ENCODE results near the gene TTLL10.
A peak's percentile ranks its signal among the peaks of the same experiment; 100 is the strongest.
"Not testable (repeated sequence)": the region's sequence is repeated elsewhere in the genome, so short reads cannot be mapped to it uniquely, and the experiment has no call there.

The TTLL10 gene

DNA sequence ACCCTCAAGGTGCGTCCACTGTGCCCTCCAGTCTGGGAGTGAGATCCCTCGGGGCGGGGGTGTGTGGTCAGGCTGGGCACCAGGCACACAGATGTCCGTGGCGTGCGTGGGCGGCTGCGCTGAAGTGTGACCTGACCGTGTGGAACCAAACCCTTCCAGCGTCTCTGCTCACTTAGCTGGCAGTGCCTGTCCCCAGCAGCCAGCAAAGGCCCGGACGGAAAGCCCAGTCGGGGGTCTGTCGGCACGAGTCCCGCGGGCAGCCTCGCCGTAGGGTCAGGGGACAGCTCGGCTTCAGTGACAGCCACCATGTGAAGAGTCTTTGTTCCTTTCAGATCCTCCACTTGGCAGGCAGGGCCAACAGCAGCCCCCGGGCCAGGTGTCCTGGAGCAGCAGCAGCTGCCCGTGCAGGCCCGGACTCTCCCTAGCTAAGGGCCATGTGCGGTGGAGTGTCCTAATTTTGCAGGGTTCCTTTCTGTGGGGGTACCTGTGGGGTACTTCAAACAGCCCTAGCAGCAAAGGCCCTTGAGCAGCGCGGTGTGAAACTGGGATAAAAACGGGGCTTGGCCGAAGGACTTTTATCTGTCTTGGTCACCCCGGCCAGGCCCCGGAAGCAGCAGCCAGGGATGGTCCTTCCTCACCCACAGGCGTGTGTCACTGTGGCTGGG is 11.6 kb downstream of the TTLL10 start:
- DNase-seq (ENCODE audit: low read depth, low spot score), result no peak

DNA sequence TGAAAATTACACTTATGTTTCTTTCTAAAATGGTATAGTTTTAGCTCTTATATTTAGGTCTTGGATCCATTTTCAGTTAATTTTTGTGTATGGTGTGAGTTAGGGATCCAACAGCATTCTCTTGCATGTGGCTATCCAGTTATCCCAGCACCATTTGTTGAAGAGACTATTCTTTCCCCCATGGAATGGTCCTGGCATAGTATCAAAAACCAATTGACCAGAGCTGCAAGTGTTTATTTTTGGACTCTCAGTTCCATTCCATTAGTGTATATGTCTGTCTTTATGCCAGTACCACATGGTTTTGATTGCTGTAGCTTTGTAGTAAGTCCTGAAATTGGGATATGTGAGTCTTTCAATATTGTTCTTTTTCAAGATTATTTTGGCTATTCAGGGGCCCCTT is 14.3 kb downstream of the TTLL10 start:
- DNase-seq (ENCODE audit: low read depth, low spot score), result no peak

DNA sequence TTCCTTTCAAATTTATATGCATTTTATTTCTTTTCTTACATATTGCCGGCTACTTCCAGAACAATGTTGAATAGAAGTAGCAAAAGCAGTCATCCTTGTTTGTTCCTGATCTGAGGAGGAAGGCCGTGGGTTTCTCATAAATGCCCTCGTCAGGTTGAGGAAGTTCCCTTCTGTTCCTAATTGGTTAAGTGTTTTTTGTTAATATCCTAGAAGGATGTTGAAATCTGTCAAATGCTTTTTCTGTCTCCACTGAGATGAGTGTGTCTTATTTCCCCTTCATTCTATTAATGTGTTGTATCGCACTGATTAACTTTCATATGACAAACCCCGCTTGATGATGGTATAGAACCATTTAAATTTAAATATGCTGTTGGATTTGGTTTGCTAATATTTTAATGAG is 15.4 kb downstream of the TTLL10 start:
- no peak for DNase-seq (ENCODE audit: low read depth, low spot score)

DNA sequence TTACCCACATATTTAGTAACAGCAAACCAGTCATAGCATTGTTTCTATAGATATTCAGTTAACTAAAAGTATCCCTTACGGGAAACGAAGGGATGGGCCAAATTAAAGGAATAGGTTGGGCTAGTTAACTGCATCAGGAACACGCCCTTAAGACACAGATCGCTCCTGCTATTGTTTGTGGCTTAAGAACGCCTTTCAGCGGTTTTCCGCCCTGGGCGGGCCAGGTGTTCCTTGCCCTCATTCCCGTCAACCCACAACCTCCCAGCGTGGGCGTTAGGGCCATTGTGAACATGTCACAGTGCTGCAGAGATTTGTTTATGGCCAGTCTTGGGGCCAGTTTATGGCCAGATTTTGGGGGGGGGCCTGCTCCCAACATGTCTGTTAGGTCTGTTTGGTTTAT is 18.1 kb downstream of the TTLL10 start:
- no peak for DNase-seq (ENCODE audit: low read depth, low spot score)

DNA sequence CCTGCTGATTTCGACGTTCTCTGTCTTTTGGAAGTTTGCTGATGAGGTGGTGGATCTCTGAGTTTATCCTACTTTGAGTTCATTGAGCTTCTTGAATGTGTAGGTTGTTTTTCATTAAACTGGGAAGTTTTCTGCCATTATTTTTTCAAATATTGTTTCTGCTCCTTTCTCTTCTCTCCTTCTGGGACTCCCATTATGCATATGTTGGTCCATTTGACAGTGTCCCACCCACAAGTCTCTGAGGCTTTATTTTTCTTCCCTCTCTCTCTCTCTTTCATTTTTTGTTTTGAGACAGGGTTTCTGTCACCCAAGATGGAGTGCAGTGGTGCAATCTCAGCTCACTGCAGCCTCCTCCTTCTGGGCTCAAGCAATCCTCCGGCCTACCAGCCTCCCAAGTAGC is 21.0 kb downstream of the TTLL10 start:
- DNase-seq (ENCODE audit: low read depth, low spot score), result no peak

DNA sequence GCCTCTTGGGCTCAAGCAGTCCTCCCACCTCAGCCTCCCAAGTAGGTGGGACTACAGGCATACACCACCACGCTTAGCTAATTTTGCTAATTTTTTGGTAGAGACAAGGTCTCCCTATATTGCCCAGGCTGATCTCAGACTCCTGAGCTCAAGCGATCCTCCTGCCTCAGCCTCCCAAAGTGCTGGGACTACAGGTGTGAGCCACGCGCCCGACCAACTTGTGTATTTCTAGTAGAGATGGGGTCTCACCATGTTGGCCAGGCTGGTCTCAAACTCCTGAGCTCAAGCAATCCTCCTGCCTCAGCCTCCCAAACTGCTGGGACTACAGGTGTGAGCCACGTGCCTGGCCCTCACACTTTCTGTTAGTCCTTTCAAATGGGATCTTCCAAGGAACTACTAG is 22.0 kb downstream of the TTLL10 start:
- not testable (repeated sequence) for DNase-seq (ENCODE audit: low read depth, low spot score)

DNA sequence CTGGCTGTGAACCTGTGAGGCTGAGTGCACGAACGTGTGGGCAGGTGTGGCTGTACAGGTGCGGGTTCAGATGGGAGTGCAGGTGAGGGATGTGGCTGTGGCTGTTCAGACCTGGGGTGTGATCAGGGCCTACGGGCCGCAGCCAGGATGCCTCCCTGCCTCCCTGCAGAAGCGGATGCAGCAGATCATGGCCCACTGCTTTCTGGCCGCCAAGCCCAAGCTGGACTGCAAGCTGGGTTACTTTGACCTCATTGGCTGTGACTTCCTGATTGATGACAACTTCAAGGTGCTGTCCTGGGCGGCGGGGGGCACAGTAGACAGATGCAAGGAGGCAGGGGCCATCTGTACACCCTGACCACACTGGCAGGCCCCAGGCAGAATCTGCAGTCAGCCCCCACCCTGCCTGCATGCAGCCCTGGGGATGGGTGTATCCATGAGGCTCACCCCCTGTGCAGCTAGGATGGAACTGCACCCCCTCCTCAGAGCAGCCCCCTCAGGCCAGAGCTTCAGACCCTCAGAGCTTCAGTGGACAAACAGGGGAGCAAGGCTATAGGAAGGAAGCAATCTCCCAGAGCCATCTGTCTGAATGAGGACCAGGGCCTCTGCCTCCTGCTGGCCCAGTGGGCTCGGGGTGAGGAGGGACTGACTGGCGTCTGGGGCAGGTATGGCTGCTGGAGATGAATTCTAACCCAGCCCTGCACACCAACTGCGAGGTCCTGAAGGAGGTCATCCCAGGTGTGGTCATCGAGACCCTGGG is 22.9 kb downstream of the TTLL10 start:
- DNase-seq (ENCODE audit: low read depth, low spot score), result no peak

DNA sequence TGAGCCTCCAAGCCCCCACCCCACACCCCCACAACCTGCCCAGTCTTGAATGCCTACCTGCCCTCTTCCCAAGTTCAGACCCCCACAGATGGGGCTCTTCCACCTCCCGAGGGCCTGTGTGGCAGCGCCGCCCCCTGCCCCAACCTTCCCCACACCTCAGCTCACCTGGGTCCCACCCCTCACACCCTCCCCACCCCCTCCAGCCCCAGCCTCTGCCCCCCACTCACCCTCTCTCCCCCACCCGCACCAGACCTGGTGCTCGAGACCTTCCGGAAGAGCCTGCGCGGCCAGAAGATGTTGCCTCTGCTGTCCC is 23.5 kb downstream of the TTLL10 start:
- DNase-seq (ENCODE audit: low read depth, low spot score), result no peak

DNA sequence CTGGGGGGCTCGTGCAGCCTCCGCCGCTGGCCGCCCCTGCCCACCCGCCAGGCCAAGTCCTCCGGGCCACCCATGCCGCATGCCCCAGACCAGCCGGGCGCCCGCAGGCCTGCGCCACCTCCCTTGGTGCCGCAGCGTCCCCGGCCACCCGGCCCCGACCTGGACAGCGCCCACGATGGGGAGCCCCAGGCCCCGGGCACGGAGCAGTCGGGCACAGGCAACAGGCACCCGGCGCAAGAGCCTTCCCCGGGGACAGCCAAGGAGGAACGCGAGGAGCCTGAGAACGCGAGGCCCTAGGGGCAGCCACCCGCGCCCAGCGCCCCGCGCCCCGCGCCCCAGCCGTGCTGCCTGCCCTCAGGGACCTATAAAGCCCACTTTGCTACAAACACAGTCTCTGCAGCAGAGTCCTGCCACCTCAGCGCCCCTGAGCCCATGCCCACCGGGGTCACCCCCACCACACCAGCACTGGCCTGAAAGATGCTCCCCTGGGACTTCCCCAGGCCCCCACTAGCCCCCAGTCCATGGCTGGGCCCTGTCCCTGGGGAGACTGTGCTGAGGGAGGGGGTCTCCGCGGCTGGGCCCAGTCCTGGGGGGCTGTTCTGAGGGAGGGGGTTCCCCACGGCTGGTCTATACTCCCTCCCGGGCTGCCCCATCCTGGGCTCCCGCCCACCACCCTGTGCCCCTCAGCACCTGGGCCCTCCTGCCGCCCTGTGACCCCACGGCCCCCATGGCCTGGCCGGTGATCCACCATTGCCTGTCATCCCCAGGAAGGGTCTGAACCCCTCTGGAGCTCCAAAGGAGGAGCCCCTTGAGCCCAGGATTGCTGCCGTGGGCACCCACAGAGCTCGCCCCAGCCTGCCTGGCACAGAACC is 24.1 kb downstream of the TTLL10 start:
- DNase-seq (ENCODE audit: low read depth, low spot score), result no peak

DNA sequence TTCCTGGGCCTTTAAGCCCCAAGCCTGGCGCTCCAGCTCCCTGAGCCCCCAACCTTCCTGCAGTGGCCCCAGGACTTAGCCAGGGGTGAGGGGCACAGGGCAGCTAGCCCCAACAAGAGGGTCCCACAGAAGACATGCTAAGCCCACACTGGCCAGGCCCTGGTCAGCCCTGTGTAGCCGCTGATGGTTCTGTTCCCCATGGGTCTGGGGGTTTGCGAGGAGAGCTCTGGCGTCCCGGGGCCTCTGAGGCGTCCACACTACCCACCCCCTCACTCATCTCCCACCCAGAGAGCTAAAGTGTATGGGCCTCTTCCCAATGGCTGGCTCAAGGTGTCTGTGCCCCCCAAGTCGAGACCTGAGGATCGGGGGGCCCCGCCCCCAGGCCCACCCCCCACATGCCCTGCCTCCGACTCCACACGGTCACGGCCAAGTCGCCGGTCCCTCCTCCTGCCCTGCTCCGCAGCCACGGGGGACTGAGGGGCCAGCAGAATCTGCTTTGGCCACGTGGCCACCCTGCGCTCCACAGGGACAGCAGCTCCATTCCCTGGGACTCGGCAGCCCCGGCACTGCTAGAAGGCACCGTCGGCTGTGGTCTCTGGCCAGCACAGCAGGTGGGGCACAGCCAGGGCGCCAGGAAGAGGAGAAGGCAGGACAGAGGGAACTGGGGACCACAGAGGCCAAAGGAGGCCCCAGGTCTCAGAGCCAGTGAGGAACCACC is 24.9 kb downstream of the TTLL10 start:
- no peak for DNase-seq (ENCODE audit: low read depth, low spot score)

DNA sequence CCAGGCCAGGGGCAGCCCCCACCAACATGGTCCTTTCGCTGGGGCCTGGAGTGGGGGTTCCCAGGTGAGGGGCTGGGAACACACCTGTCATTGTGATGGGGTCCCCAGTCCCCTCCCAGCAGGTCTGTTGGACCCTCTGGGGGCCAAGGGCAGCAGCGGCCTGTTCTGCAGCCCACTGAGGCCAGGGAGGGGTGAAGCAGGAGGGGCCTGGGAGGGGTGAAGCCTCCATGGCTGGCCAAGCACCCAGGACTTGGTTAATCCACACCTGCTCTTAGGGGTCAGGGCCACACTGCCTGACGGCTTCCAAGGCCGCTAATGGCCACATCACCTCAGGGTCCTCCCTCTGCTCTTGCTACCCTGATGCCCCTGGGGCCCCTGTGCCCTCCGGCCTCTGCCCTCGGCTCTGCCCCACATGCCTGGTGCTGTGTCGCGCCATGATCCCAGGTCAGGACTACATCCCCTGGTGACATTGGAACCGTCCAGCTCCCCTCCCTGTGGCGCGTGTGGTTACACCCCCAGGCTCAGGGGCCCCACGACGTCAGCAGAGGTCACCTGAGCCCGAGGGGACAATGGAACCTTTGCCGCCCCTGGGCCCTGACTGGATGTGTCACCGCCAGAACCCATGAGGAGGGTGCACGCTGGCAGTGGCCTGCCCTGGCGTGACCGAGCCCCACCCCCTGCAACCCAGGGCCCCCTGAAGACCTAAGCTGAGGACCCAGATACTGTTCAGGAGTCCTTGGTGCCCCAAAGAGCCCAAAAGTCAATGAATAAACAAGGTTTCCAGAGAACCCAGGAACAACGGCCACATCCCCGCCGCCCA is 25.7 kb downstream of the TTLL10 start:
- DNase-seq (ENCODE audit: low read depth, low spot score), result no peak

DNA sequence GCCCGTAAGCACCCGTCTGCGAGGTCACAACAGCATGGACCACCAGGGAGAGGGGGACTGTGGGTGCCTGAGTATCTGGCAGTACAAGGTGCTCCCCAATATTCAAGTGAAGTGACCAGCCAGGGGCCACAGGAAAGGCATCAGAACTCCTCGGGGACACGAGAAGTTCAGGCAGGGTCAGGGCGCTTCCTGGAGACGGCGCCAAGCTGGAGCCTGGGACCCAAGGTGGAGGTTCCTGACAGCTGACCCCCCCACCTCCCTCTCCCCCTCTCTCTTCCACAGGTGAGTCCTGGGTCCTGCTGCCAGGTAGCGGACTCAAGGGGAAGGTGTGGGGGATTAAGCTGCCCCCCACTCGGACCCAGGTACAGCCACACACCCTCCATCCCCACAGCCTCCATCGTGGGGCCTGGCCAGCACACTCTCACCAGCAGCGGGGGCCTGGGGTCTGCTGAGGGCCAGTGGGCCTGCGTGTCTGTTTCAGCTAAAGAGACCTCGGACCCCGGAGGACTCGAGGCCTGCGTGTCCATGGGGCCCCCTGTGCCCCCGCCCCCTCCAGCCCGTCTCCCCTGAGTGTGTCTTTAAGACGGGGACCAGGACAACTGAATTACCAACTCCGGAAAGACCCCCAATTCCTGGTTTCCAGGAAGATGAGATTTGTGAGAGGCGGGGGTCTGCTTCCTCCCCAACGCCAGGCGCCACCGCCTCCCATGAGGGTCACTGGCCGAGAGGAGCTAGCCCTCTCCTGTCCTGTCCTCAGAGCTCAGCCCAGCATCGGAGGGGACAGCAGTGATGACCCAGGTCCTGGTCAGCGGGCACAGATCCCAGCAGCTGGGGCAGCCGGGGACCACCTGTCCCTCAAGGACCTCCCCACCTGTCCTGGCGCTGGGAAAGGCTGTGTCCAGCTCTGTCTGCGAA is 26.5 kb downstream of the TTLL10 start:
- no peak for DNase-seq (ENCODE audit: low read depth, low spot score)

DNA sequence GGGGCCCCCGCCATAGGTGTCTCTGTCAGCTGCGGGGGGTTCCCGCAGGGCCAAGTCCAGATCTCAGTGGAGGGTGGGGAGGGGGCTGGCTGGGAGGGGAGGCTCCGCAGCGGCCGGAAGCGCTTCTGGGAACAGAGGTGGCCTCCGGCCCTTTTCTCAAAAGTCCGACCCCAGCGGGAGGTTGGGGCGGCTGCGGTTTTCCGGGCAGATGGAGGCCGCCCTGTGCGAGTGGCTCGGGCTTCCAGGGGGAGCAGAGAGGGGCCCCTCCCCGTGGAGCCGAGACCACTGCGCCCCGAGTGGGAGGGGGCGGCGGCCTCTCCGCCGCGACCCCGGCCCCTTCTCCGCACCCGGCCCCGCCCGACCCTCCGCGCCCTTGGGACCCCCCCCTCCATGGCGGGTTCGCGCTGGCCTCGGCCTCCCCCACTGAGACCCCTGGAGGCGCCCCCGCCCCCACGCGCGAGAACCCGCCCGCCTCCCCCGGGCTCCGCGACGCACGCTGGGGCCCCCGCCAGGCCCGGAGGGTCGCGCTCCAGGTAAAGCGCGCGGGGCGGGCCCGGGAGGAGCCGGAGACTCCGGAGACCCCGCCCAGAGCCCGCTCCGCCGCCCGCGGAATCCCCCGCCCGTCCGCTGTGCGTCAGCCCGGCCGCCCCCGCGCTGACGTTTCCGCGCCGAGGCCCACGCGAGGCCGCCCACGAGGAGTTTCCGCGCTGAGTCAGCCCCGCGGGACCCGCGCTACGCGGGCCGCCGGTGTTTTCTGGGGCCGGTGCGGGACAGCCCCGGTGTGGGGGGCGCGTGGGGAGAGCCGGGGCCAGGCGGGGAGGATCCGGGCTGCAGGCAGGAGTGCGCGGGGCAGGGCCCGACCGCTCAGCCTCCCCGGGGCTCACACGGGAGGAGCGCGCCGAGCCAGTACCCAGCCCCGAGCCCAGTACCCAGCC is 27.5 kb downstream of the TTLL10 start:
- peak; percentile 81 for DNase-seq (ENCODE audit: low read depth, low spot score)

DNA sequence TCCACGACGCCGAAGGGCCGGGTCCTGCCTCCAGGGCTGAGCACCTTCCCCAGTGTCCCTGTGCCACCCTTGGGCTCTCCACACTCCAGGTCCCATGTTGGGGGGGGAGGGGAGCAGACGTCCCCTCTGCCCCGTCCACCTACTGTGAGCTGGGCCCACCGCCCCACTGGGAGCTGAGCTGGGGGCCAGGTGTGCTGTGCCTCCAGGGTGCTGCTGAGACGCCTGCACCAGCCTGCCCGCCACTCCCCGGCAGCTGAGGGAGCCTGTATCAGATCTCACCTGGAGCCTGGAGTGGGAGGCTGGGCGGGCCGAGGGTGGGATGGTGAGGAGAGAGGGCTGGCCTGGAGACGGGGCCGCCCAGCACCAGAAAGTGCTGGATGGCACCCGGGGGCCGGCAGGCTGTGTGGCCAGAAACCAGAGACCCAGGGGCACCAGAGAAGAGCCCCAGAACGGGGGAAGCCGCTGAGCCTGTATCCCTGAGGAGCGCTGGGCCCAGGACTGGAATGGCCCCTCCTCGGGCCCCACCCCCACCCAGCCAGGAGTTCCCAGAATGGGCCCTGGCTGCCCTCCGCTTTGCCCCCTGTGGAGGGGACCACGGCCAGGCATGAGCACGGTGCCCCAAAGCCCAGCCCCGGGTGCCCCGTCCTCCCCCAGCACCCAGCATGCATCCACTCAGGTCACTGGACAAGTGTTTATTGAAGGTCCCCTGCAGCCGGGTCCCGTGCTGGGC is 29.3 kb downstream of the TTLL10 start:
- DNase-seq (ENCODE audit: low read depth, low spot score), result no peak

DNA sequence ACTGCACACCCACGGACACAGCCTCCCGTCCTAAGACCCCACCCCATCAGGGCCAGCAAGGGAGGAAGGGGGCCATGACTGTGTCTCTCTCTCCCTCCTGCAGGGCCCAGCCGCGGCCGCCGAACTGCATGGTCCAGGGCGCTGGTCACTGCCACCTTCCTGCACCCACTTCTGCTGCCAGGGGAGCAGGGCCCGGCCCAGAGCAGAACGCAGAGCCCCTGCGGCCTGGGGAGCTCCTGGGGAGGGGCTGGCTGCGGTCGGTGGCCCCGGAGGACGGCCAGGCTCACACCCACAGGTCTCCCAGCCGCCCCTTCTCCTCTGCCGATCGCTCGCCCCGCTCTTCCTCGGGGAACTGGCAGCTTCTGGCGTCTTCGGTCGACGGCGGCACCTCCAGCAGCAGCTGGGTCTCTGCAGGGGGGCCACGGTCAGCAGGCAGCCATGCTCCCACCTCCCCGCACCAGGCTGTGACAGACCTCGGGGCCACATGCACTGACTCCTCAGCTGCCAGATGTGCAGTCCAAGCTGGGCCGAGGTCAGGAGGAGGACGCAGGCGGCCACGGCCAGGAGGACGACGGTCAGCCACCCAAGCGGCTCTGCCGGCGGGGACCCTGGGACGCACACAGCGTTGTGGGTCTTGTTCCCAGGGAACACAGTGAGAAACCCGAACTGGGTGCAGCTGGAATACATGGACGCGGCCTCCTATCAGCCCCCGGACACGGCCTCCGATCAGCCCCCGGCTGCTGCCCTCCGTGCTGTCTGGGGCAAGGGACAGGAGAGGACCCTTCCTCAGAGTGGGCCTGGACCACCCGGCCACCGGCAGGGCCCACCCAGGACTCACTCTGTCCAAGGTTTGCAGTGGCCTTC is 30.1 kb downstream of the TTLL10 start:
- no peak for DNase-seq (ENCODE audit: low read depth, low spot score)

DNA sequence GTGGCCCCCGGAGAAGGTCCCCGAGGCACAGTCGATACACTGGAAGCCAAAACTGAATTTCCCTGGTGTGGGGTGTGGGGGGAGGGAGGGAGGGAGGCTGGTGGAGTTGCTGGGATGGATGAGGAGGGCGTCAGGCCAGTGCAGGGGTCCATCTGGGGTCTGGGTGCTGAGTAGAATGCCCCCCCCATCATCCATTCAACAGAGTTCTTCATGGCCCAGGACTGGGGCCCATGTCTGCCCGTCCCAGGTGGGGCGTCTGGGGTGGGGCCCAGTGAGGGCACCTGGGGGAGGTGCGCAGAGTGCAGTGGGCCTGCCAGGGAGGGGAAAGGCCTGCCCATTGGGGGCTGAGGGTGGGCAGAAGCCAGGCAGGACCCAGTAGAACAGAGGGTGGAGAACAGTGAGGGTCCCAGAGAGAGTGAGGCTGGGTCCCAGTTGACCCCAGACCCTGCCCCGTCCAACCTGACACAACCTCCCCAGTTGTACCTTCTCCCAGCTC is 30.8 kb downstream of the TTLL10 start:
- no peak for DNase-seq (ENCODE audit: low read depth, low spot score)

Data from activated CD4-positive, CD25-positive, alpha-beta regulatory T cell treated with anti-CD3 and anti-CD28 coated beads, Interleukin-2, amount 50 U/mL, for 16 hours (primary cell).